ENCODE measurements around the gene BPIFB3.

The BPIFB3 gene

DNA sequence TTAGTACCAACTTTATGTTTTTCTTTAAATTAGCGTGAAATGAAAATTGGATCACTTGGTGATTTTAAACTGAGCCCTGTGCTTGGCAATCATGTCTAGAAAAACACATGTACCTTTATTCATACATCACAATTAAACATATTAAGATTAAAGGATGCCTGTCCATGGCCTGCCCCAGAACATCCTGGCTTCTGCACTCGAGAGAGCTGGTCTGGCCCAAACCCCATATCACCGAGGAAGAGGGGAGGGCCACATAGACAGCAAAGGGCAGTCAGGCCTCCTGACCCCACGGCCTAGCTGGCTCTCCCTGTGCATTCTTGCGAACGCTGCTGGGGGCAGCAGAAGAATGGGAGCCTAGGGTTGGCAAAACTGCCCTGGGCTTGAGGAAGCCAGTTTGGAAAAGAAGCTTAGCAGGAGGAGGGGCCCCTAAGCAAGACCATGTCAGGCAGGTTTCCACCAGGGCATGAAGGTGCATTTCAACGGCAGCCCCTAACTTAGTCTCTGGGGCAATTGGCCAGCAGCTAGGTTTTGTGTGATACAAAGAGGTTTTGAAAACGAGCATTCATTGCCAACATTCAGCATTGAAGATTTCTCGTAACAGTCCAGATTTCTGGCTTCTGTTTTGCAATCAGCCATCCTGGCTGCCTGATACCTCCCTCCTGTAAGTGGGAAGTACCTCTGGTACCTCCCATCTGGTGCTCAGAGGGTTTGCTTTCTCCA lies 8.6 kb downstream of the BPIFB3 start:
- Histone ChIP-seq H3K36me3 (ENCODE audit: control insufficient read depth, low read length) (no peaks in the 10 kb centered on the region), H3K79me2 (ENCODE audit: control insufficient read depth, low read length) (no peaks in the 10 kb centered on the region), H3K4me3 (ENCODE audit: low read length) (no peak overlapping the region), H3K4me2 (ENCODE audit: low read length) (no peak overlapping the region), H4K20me1 (ENCODE audit: control insufficient read depth, insufficient read depth, low read depth, low read length) (no peaks in the 10 kb centered on the region), H3F3A (ENCODE audit: control insufficient read depth, insufficient read depth) (no peaks in the 10 kb centered on the region), H3K4me1 (ENCODE audit: control insufficient read depth, low read length) (no peaks in the 10 kb centered on the region), H3K9me3 (ENCODE audit: control insufficient read depth, insufficient read depth, low read length) (no peaks in the 10 kb centered on the region), H3K27me3 (ENCODE audit: control insufficient read depth, low read length) (0 out of 2 replicates have a peak, but pooled peaks cover 3% of the 10 kb centered on the region), H3K27ac (ENCODE audit: low read depth, low read length) (no peak overlapping the region), H3K9me2 (replicated peaks; ENCODE audit: control insufficient read depth, low read length) (no peaks in the 10 kb centered on the region)
- TF ChIP-seq EZH2phosphoT487 (IDR thresholded peaks at IDR 0.05; ENCODE audit: borderline replicate concordance, low read length), result no peak
- TF ChIP-seq, protein P1, sequence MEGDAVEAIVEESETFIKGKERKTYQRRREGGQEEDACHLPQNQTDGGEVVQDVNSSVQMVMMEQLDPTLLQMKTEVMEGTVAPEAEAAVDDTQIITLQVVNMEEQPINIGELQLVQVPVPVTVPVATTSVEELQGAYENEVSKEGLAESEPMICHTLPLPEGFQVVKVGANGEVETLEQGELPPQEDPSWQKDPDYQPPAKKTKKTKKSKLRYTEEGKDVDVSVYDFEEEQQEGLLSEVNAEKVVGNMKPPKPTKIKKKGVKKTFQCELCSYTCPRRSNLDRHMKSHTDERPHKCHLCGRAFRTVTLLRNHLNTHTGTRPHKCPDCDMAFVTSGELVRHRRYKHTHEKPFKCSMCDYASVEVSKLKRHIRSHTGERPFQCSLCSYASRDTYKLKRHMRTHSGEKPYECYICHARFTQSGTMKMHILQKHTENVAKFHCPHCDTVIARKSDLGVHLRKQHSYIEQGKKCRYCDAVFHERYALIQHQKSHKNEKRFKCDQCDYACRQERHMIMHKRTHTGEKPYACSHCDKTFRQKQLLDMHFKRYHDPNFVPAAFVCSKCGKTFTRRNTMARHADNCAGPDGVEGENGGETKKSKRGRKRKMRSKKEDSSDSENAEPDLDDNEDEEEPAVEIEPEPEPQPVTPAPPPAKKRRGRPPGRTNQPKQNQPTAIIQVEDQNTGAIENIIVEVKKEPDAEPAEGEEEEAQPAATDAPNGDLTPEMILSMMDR (IDR thresholded peaks at IDR 0.05; ENCODE audit: low read depth, low read length, poor library complexity, severe bottlenecking), result no peak

DNA sequence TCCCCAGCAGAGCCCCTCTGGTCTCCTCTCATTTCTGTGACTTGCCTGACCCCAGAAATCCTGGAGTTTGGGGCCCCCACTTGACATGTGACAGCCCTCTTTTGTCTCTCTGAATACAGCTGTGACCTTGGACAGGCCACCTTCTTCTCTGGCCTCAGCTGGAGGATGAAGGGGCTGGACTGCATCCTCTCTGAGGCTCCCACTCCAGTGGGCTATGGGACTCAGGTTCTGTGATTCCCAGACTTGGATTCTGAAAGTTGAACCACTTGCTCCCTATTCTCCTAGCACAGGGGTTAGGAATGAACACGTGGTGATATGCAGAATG lies 9.1 kb downstream of the BPIFB3 start:
- Histone ChIP-seq H3K4me3 (ENCODE audit: low read length) (no peak overlapping the region), H3K9me2 (replicated peaks; ENCODE audit: control insufficient read depth, low read length) (no peaks in the 10 kb centered on the region), H3F3A (ENCODE audit: control insufficient read depth, insufficient read depth) (no peaks in the 10 kb centered on the region), H3K36me3 (ENCODE audit: control insufficient read depth, low read length) (no peaks in the 10 kb centered on the region), H3K79me2 (ENCODE audit: control insufficient read depth, low read length) (no peaks in the 10 kb centered on the region), H3K27ac (ENCODE audit: low read depth, low read length) (no peak overlapping the region), H3K4me1 (ENCODE audit: control insufficient read depth, low read length) (no peaks in the 10 kb centered on the region), H3K4me2 (ENCODE audit: low read length) (no peak overlapping the region), H4K20me1 (ENCODE audit: control insufficient read depth, insufficient read depth, low read depth, low read length) (no peaks in the 10 kb centered on the region), H3K9me3 (ENCODE audit: control insufficient read depth, insufficient read depth, low read length) (no peaks in the 10 kb centered on the region), H3K27me3 (ENCODE audit: control insufficient read depth, low read length) (0 out of 2 replicates have a peak, but pooled peaks cover 3% of the 10 kb centered on the region)
- no peak for TF ChIP-seq EZH2phosphoT487 (IDR thresholded peaks at IDR 0.05; ENCODE audit: borderline replicate concordance, low read length)
- TF ChIP-seq, protein P1 (IDR thresholded peaks at IDR 0.05; ENCODE audit: low read depth, low read length, poor library complexity, severe bottlenecking), result no peak

DNA sequence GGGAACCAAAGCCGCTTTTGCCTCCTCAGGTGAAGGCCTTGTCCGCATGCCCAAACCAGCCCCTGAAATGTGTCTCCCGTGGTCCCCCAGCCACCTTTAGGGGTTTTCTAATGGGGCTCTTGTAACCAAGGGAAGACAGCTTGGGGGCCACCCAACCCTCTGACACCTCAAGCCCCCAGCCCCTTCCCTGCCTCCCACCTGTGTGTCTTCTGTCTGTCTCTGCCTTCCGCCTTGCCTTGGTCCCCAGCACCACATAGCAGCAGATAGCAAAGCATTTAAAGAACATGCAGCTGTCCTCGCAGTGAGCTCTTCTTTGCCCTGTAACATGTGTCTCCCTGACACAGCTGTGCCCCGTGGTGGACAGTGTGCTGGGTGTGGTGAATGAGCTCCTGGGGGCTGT lies 9.6 kb downstream of the BPIFB3 start:
- Histone ChIP-seq H3K9me2 (replicated peaks; ENCODE audit: control insufficient read depth, low read length) (no peaks in the 10 kb centered on the region), H4K20me1 (ENCODE audit: control insufficient read depth, insufficient read depth, low read depth, low read length) (no peaks in the 10 kb centered on the region), H3K4me2 (ENCODE audit: low read length) (no peak overlapping the region), H3K36me3 (ENCODE audit: control insufficient read depth, low read length) (no peaks in the 10 kb centered on the region), H3F3A (ENCODE audit: control insufficient read depth, insufficient read depth) (no peaks in the 10 kb centered on the region), H3K79me2 (ENCODE audit: control insufficient read depth, low read length) (no peaks in the 10 kb centered on the region), H3K27ac (ENCODE audit: low read depth, low read length) (no peak overlapping the region), H3K27me3 (ENCODE audit: control insufficient read depth, low read length) (0 out of 2 replicates have a peak, but pooled peaks cover 3% of the 10 kb centered on the region), H3K4me3 (ENCODE audit: low read length) (no peak overlapping the region), H3K9me3 (ENCODE audit: control insufficient read depth, insufficient read depth, low read length) (no peaks in the 10 kb centered on the region), H3K4me1 (ENCODE audit: control insufficient read depth, low read length) (no peaks in the 10 kb centered on the region)
- TF ChIP-seq EZH2phosphoT487 (IDR thresholded peaks at IDR 0.05; ENCODE audit: borderline replicate concordance, low read length), result no peak
- TF ChIP-seq, protein P1 (IDR thresholded peaks at IDR 0.05; ENCODE audit: low read depth, low read length, poor library complexity, severe bottlenecking), result no peak
